Panc1 (cell line): ENCODE results near the gene DHRSX.

Experiments used
- POLR2AphosphoS5 ChIP-seq: IDR thresholded peaks from 2 replicates; pipeline ENCODE4 v1.6.1; 2012; ENCODE audit warnings: mild to moderate bottlenecking, low read depth, low read length, moderate library complexity
- SIN3A ChIP-seq: IDR thresholded peaks from 2 replicates; pipeline ENCODE4 v1.6.1; 2012; ENCODE audit warnings: low read depth, mild to moderate bottlenecking, low read length, moderate library complexity, borderline replicate concordance; ENCODE audit not compliant: insufficient read depth
- TF ChIP-seq, protein P1 (sequence below): fragments of 450-650 bp; IDR thresholded peaks from 2 replicates; pipeline ENCODE4 v1.5.1; 2017; ENCODE audit warnings: mild to moderate bottlenecking
- TF ChIP-seq, protein P2 (sequence below), 2 experiments: IDR thresholded peaks; 2 replicates each; pipeline ENCODE4 v1.6.1; 2011 to 2012; ENCODE audit warnings: low read depth in 2 of 2, control low read depth in 1 of 2, low read length in 1 of 2, mild to moderate bottlenecking in 1 of 2, moderate library complexity in 1 of 2; ENCODE audit not compliant: insufficient read depth in 1 of 2

DNA sequence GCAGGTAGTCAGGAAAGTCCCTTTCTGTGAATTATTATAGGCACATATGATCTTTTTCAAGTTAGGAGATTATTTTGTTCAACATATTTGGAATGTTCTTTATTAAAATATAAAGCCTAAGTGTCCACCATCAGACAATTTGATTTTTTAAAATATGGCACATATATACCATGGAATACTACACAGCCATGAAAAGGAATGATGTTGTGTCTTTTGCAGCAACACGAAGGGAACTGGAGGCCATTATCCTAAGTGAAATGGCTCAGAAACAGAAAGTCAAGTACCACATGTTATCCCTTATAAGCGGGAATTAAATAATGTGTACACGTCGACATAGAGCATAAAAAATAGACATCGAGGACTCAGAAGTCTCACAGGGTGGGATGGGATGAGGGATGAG lies 73.0 kb downstream of the DHRSX start:
- TF ChIP-seq, protein P1, sequence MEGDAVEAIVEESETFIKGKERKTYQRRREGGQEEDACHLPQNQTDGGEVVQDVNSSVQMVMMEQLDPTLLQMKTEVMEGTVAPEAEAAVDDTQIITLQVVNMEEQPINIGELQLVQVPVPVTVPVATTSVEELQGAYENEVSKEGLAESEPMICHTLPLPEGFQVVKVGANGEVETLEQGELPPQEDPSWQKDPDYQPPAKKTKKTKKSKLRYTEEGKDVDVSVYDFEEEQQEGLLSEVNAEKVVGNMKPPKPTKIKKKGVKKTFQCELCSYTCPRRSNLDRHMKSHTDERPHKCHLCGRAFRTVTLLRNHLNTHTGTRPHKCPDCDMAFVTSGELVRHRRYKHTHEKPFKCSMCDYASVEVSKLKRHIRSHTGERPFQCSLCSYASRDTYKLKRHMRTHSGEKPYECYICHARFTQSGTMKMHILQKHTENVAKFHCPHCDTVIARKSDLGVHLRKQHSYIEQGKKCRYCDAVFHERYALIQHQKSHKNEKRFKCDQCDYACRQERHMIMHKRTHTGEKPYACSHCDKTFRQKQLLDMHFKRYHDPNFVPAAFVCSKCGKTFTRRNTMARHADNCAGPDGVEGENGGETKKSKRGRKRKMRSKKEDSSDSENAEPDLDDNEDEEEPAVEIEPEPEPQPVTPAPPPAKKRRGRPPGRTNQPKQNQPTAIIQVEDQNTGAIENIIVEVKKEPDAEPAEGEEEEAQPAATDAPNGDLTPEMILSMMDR, result no peak
- TF ChIP-seq POLR2AphosphoS5 (no peak), SIN3A (no peak)
- TF ChIP-seq, protein P2, sequence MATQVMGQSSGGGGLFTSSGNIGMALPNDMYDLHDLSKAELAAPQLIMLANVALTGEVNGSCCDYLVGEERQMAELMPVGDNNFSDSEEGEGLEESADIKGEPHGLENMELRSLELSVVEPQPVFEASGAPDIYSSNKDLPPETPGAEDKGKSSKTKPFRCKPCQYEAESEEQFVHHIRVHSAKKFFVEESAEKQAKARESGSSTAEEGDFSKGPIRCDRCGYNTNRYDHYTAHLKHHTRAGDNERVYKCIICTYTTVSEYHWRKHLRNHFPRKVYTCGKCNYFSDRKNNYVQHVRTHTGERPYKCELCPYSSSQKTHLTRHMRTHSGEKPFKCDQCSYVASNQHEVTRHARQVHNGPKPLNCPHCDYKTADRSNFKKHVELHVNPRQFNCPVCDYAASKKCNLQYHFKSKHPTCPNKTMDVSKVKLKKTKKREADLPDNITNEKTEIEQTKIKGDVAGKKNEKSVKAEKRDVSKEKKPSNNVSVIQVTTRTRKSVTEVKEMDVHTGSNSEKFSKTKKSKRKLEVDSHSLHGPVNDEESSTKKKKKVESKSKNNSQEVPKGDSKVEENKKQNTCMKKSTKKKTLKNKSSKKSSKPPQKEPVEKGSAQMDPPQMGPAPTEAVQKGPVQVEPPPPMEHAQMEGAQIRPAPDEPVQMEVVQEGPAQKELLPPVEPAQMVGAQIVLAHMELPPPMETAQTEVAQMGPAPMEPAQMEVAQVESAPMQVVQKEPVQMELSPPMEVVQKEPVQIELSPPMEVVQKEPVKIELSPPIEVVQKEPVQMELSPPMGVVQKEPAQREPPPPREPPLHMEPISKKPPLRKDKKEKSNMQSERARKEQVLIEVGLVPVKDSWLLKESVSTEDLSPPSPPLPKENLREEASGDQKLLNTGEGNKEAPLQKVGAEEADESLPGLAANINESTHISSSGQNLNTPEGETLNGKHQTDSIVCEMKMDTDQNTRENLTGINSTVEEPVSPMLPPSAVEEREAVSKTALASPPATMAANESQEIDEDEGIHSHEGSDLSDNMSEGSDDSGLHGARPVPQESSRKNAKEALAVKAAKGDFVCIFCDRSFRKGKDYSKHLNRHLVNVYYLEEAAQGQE (IDR thresholded peaks at IDR 0.05; ENCODE audit: insufficient read depth in 1 of 2, low read depth in 2 of 2, low read length in 1 of 2), result no peak
